Brain pericyte (primary cell): ENCODE results near the gene PRKCE.
"Not testable (repeated sequence)": the region's sequence is repeated elsewhere in the genome, so short reads cannot be mapped to it uniquely, and the experiment has no call there.

Source experiments
- DNase-seq: peaks from one replicate; pipeline ENCODE4 v3.0.0-alpha.2; 2012; ENCODE audit warnings: low read depth, low spot score

PRKCE gene

GRCh38 chr2:46188041-46188716, 536.7 kb downstream of the PRKCE start:
- no peak for DNase-seq

GRCh38 chr2:46193356-46193755, 541.9 kb downstream of the PRKCE start:
- no peak for DNase-seq

- no peak for DNase-seq
These were observed 542.4 kb downstream of the PRKCE start for GRCh38 chr2:46193855-46194254.

GRCh38 chr2:46194856-46195255, 543.4 kb downstream of the PRKCE start:
- DNase-seq = no peak

- DNase-seq = no peak
These were observed 544.3 kb downstream of the PRKCE start for GRCh38 chr2:46195819-46196218.

- DNase-seq = no peak
These were observed 545.5 kb downstream of the PRKCE start for GRCh38 chr2:46196871-46197462.

GRCh38 chr2:46197672-46198071, 546.2 kb downstream of the PRKCE start:
- DNase-seq = no peak

- DNase-seq = no peak
These were observed 546.8 kb downstream of the PRKCE start for GRCh38 chr2:46198164-46198883.

- no peak for DNase-seq
These were observed 547.5 kb downstream of the PRKCE start for GRCh38 chr2:46198966-46199365.

- no peak for DNase-seq
These were observed 548.7 kb downstream of the PRKCE start for GRCh38 chr2:46200100-46200690.

- no peak for DNase-seq
These were observed 549.6 kb downstream of the PRKCE start for GRCh38 chr2:46200861-46201605.

GRCh38 chr2:46202453-46202852, 551.0 kb downstream of the PRKCE start:
- no peak for DNase-seq

GRCh38 chr2:46202987-46203386, 551.5 kb downstream of the PRKCE start:
- DNase-seq = no peak

GRCh38 chr2:46203636-46204035, 552.2 kb downstream of the PRKCE start:
- DNase-seq = not testable (repeated sequence)

- no peak for DNase-seq
These were observed 556.1 kb downstream of the PRKCE start for GRCh38 chr2:46207591-46207990.

- no peak for DNase-seq
These were observed 557.3 kb downstream of the PRKCE start for GRCh38 chr2:46208766-46209165.

GRCh38 chr2:46210063-46210462, 558.6 kb downstream of the PRKCE start:
- DNase-seq = no peak

GRCh38 chr2:46211461-46211860, 560.0 kb downstream of the PRKCE start:
- no peak for DNase-seq

- DNase-seq = no peak
These were observed 562.4 kb downstream of the PRKCE start for GRCh38 chr2:46213906-46214305.

GRCh38 chr2:46216213-46216612, 564.7 kb downstream of the PRKCE start:
- no peak for DNase-seq

- DNase-seq = not testable (repeated sequence)
These were observed 572.0 kb downstream of the PRKCE start for GRCh38 chr2:46223514-46223913.

GRCh38 chr2:46225150-46225625, 573.7 kb downstream of the PRKCE start:
- DNase-seq = no peak
